H1 (cell line): ENCODE results near the gene KRT17.

Experiments used
- ASH2L ChIP-seq: fragments of 200-600, 300-600 bp; sonication (generic); IDR thresholded peaks from one replicate; pipeline ENCODE4 v1.7.1; 2017; ENCODE audit warnings: low read length
- CBX8 ChIP-seq: fragments of 300-800, 300-1000 bp; sonication (generic); IDR thresholded peaks from 2 replicates; pipeline ENCODE4 v1.7.1; 2016; ENCODE audit warnings: low read depth, low read length, borderline replicate concordance
- CEBPB ChIP-seq: IDR thresholded peaks from 2 replicates; pipeline ENCODE4 v1.6.1; 2012; ENCODE audit warnings: low read depth, low read length
- EP300 ChIP-seq, 2 experiments: IDR thresholded peaks; 1 replicate in 1 of 2; 2 replicates in 1 of 2; pipeline ENCODE4 v1.6.1; 2011 to 2012; ENCODE audit warnings: low read depth in 2 of 2, low read length in 2 of 2, mild to moderate bottlenecking in 2 of 2, borderline replicate concordance in 1 of 2, inconsistent platforms in 1 of 2, moderate library complexity in 1 of 2
- EZH2 ChIP-seq: fragments of 200-600 bp; sonication (generic); IDR thresholded peaks from 2 replicates; pipeline ENCODE4 v1.7.1; 2012; ENCODE audit warnings: low read depth, mild to moderate bottlenecking, moderate library complexity, low read length, inconsistent platforms; ENCODE audit not compliant: severe bottlenecking
- KDM5A ChIP-seq: fragments of 200-600 bp; IDR thresholded peaks from 2 replicates; pipeline ENCODE4 v1.7.1; 2012; ENCODE audit warnings: mild to moderate bottlenecking, low read length, inconsistent platforms, mixed read lengths
- MAFK ChIP-seq: IDR thresholded peaks from 2 replicates; pipeline ENCODE4 v1.6.1; 2012; ENCODE audit warnings: low read depth, mild to moderate bottlenecking, improper control_type of control experiment, low read length
- MAX ChIP-seq: IDR thresholded peaks from 2 replicates; pipeline ENCODE4 v1.6.1; 2012; ENCODE audit warnings: inconsistent platforms
- POLR2AphosphoS5 ChIP-seq: IDR thresholded peaks from 2 replicates; pipeline ENCODE4 v1.6.1; 2011; ENCODE audit warnings: low read depth, low read length
- SRF ChIP-seq: IDR thresholded peaks from 2 replicates; pipeline ENCODE4 v1.6.1; 2011; ENCODE audit warnings: mild to moderate bottlenecking, low read depth, low read length, moderate library complexity
- TAF1 ChIP-seq: IDR thresholded peaks from 2 replicates; pipeline ENCODE4 v1.6.1; 2011; ENCODE audit warnings: mild to moderate bottlenecking, low read depth, low read length
- TCF12 ChIP-seq: IDR thresholded peaks from 2 replicates; pipeline ENCODE4 v1.6.1; 2011; ENCODE audit warnings: low read depth, mild to moderate bottlenecking, low read length
- TF ChIP-seq, protein P1 (sequence below), 3 experiments: IDR thresholded peaks; 1 replicate in 2 of 3; 2 replicates in 1 of 3; pipeline versions ENCODE4 v1.5.1 to v1.6.1; 2011; ENCODE audit warnings: low read length in 3 of 3, mild to moderate bottlenecking in 3 of 3, inconsistent platforms in 2 of 3, low read depth in 1 of 3, moderate library complexity in 1 of 3; ENCODE audit not compliant: insufficient read depth in 1 of 3; ENCODE audit errors: control extremely low read depth in 1 of 3

DNA sequence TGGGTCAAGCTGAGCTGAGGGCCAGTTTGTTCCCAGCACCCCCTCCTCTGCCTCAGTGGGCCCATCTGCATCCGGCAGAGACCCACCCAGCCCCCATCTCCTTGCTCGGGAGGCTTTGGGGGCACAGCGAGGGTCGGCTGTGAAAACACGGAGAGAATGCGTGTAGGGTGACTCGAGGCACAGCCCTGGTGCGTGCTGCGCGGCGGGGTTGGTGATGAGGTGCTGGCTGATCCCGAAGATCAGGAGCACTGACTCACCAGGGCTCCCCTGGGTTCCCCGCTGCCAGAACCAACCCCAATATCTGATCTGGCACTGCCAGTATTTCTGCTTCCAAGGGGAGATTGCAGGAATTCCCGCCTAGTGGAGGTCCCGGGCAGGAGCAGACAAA, 7.5 kb upstream of the KRT17 start:
- TF ChIP-seq, protein P1, sequence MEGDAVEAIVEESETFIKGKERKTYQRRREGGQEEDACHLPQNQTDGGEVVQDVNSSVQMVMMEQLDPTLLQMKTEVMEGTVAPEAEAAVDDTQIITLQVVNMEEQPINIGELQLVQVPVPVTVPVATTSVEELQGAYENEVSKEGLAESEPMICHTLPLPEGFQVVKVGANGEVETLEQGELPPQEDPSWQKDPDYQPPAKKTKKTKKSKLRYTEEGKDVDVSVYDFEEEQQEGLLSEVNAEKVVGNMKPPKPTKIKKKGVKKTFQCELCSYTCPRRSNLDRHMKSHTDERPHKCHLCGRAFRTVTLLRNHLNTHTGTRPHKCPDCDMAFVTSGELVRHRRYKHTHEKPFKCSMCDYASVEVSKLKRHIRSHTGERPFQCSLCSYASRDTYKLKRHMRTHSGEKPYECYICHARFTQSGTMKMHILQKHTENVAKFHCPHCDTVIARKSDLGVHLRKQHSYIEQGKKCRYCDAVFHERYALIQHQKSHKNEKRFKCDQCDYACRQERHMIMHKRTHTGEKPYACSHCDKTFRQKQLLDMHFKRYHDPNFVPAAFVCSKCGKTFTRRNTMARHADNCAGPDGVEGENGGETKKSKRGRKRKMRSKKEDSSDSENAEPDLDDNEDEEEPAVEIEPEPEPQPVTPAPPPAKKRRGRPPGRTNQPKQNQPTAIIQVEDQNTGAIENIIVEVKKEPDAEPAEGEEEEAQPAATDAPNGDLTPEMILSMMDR (IDR thresholded peaks at IDR 0.05; ENCODE audit: control extremely low read depth in 1 of 3, insufficient read depth in 1 of 3, low read depth in 1 of 3, low read length in 3 of 3) = no peak
- TF ChIP-seq POLR2AphosphoS5 = no peak
- no peak for TF ChIP-seq ASH2L
- TF ChIP-seq MAX = no peak
- no peak for TF ChIP-seq CEBPB
- no peak for TF ChIP-seq TAF1
- no peak for TF ChIP-seq SRF
- no peak for TF ChIP-seq MAFK
- no peak for TF ChIP-seq TCF12
- TF ChIP-seq EP300 (IDR thresholded peaks at IDR 0.05; ENCODE audit: borderline replicate concordance in 1 of 2, low read depth in 2 of 2, low read length in 2 of 2) = no peak
- no peak for TF ChIP-seq CBX8
- TF ChIP-seq EZH2 = no peak
- no peak for TF ChIP-seq KDM5A
